Testis (tissue), 3 donors: ENCODE results near the gene SRGAP1. TPM values are rescaled to one million over a fixed set of nuclear protein-coding genes. Genes with fewer than 3 reads are reported as not detected.

ENCODE experiments used
- DNase-seq: peaks from one replicate; pipeline ENCODE4 v3.0.0-alpha.2; 2019
- H3K27ac ChIP-seq, 2 donors: fragments of 200-600 bp; sonication (generic); one replicate each; pipeline ENCODE4 v1.5.1; 2019
- H3K27me3 ChIP-seq: fragments of 200-600 bp; sonication (generic); one replicate; pipeline ENCODE4 v1.5.1; 2019
- H3K36me3 ChIP-seq: fragments of 200-600 bp; sonication (generic); one replicate; pipeline ENCODE4 v1.5.1; 2017; ENCODE audit warnings: low read depth; ENCODE audit errors: missing control alignments
- H3K4me1 ChIP-seq: fragments of 200-600 bp; sonication (generic); one replicate; pipeline ENCODE4 v1.5.1; 2019
- H3K4me3 ChIP-seq, 2 donors: fragments of 200-600 bp; sonication (generic); one replicate each; pipeline ENCODE4 v1.5.1; 2017 to 2019
- H3K9me3 ChIP-seq: fragments of 200-600 bp; sonication (generic); one replicate; pipeline ENCODE4 v1.5.1; 2017
- CTCF ChIP-seq, 3 experiments: fragments of 450-650 bp in 2 of 3; fragments of 200-600 bp in 1 of 3; sonication (generic) in 1 of 3; IDR thresholded peaks; one replicate each; pipeline ENCODE4 v1.5.1; 2016 to 2019; ENCODE audit warnings: antibody characterized with exemption in 3 of 3, mild to moderate bottlenecking in 2 of 3, moderate library complexity in 1 of 3
- POLR2A ChIP-seq: fragments of 450-650 bp; IDR thresholded peaks from one replicate; pipeline ENCODE4 v1.6.1; 2017; ENCODE audit warnings: antibody characterized with exemption, mild to moderate bottlenecking, moderate library complexity
- WGBS, 2 donors: methylation state at CpG; one replicate each; pipeline ENCODE4 v1.1.5; 2018; 5-methylcytosine and 5-hydroxymethylcytosine counted together
- intact Hi-C: fragments of 100-400 bp; cut with DNase I; formaldehyde crosslinking; loops from one replicate; pipeline ENCODE4 v1.15.1; 2023; ENCODE audit warnings: low total_unique reads
- polyA plus RNA-seq: library from polyadenylated mRNA; stranded (reverse); fragments of 350-450 nt; fragmentation: Illumina TruSeq; extraction: RNeasy Lipid Tissue Mini Kit (QIAGEN cat#74804); gene quantifications from one replicate; pipeline ENCODE4 v1.2.3, GENCODE V29; 2014; ENCODE audit warnings: low read depth, low replicate concordance; ENCODE audit not compliant: insufficient read depth
- total RNA-seq, 2 donors: library from RNA; depleted of rRNA; stranded (reverse); fragments of >200 nt; gene quantifications; one replicate each; pipeline ENCODE4 v1.2.3, GENCODE V29; 2016

SRGAP1 gene
- total and polyA plus RNA-seq, 3 donors from 2014 or later = 9.4 to 47.2 (median 26.9) TPM

- H3K27ac ChIP-seq = no peak overlapping the region
- no peaks in the 10 kb centered on the region for H3K36me3 ChIP-seq
- H3K27me3 ChIP-seq = no peaks in the 10 kb centered on the region
- H3K9me3 ChIP-seq = no peaks in the 10 kb centered on the region
- intact Hi-C loops = no loop called here
- no peak for DNase-seq
- no peak overlapping the region for H3K4me3 ChIP-seq
- TF ChIP-seq POLR2A = no peak
- H3K4me1 ChIP-seq = peaks cover 9% of the 10 kb centered on the region
Observed at GRCh38 chr12:63935361-63935760, 90.9 kb downstream of the SRGAP1 start.

GRCh38 chr12:63937378-63938316 is 93.1 kb downstream of the SRGAP1 start:
- no peaks in the 10 kb centered on the region for H3K9me3 ChIP-seq
- DNase-seq = no peak
- intact Hi-C loops = no loop called here
- H3K4me1 ChIP-seq = peaks cover 24% of the 10 kb centered on the region
- no peaks in the 10 kb centered on the region for H3K27me3 ChIP-seq
- TF ChIP-seq POLR2A (no peak), CTCF (IDR thresholded peaks at IDR 0.05) (no peak)
- no peak overlapping the region for H3K4me3 ChIP-seq
- 86 to 90% methylated on average over 12 of the region's 12 CpGs for WGBS, 2 donors
- no peak overlapping the region for H3K27ac ChIP-seq
- no peaks in the 10 kb centered on the region for H3K36me3 ChIP-seq

DNA sequence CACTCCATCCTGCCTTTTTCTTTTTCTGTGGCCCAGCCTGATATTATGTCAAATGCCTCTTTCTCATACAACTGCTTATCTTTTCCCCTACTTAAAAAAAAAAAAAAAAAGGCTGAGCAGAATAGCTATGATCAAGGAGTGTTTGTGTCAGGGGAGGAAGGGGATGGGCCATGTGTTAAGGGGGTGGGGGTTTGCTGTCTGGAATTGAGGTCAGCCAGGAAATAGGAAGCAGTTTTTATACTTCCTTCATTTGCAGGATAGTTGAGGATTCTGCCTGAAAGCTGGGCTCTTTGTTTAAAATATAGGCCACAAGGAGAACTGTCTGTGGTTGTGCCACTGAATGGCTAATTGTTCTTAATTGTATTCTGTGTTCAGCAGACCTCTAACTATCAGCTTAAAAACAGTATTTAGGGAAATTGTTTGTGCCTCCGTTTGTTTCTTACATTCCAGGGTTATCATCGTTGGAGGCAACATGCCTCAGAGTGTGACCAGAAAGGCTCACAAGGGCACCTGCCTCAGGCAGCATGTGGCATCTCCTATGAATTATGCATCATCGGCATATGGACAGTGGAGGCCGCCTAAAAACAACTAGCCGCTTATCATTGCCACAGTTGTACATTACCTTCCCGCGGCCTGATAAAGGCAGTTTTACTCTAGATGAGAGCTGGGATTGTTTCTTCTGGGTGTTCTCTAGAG is 96.0 kb downstream of the SRGAP1 start:
- intact Hi-C loops = no loop called here
- peak; percentile 46 for DNase-seq
- 50 to 62% methylated on average over 7 of the region's 7 CpGs for WGBS, 2 donors
- Histone ChIP-seq H3K27ac (peak overlapping the region; percentile 47 to 48), H3K4me1 (peaks cover 24% of the 10 kb centered on the region), H3K27me3 (no peaks in the 10 kb centered on the region), H3K36me3 (no peaks in the 10 kb centered on the region), H3K4me3 (no peak overlapping the region), H3K9me3 (no peaks in the 10 kb centered on the region)
- no peak for TF ChIP-seq POLR2A
- no peak for TF ChIP-seq CTCF (IDR thresholded peaks at IDR 0.05)

- Histone ChIP-seq H3K4me3 (no peak overlapping the region), H3K27me3 (no peaks in the 10 kb centered on the region), H3K36me3 (no peaks in the 10 kb centered on the region), H3K4me1 (peaks cover 24% of the 10 kb centered on the region), H3K9me3 (no peaks in the 10 kb centered on the region), H3K27ac (peak overlapping the region; percentile 1 to 48)
- TF ChIP-seq POLR2A = no peak
- TF ChIP-seq CTCF (IDR thresholded peaks at IDR 0.05) = no peak
- intact Hi-C loops = no loop called here
- 75 to 83% methylated on average over 3 of the region's 3 CpGs for WGBS, 2 donors
- no peak for DNase-seq
Observed at GRCh38 chr12:63941166-63941800, 96.8 kb downstream of the SRGAP1 start.

GRCh38 chr12:63941879-63942278 is 97.4 kb downstream of the SRGAP1 start:
- no peak for DNase-seq
- Histone ChIP-seq H3K36me3 (no peaks in the 10 kb centered on the region), H3K4me3 (no peak overlapping the region), H3K27ac (peak overlapping the region; percentile 20 to 48), H3K9me3 (no peaks in the 10 kb centered on the region), H3K27me3 (no peaks in the 10 kb centered on the region), H3K4me1 (peaks cover 24% of the 10 kb centered on the region)
- no peak for TF ChIP-seq CTCF (IDR thresholded peaks at IDR 0.05)
- no peak for TF ChIP-seq POLR2A
- intact Hi-C loops = no loop called here
